GM21576 (cell line): ENCODE data around the gene C11orf71.

ENCODE experiments used
- ATAC-seq: cut with Tn5 transposase; IDR thresholded peaks from one replicate; pipeline ENCODE4 v1.9.1; 2021; ENCODE audit warnings: mild to moderate bottlenecking, moderate library complexity; ENCODE audit not compliant: unreplicated experiment

The C11orf71 gene

DNA sequence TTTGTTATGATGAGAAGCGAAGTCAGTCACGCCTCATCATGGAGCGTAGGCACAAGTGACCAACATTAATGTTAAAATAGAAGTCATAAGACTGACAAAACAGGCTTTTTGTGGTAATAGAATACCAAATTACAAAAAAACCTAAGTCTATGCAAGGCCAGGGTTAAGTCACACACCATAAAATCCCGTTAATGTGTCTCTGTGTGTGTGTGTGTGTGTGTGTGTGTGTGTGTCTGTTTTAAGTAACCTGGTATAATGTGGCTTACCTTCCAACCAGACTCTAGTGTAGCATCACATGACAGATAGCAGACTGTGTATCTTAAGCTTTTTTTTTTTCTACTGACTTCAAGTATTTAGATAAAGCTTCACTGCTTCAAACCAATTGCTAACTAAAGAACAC is 38.0 kb downstream of the C11orf71 start:
- no peak for ATAC-seq

- ATAC-seq = no peak
These were observed 41.0 kb downstream of the C11orf71 start for GRCh38 chr11:114359342-114359741.

GRCh38 chr11:114358716-114359115 is 41.6 kb downstream of the C11orf71 start:
- no peak for ATAC-seq

DNA sequence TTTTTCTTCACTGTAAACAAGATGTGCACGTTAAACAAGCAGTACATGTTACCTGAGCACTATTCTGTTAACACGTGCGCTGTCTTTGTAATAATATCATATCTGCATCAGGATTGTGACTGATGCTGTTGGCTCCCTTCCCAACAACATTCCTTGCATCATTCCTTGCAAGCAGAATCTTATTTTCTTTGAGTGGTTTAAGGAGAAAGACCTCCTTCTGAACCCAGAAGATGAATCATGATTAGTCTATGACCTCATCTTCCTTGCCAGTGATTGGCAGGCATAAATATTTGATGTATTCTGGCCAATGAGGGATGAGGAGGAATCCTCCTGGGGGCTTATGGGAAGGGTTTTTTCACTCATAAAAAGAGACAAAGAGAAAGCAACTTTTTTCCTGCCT is 46.2 kb downstream of the C11orf71 start:
- no peak for ATAC-seq

DNA sequence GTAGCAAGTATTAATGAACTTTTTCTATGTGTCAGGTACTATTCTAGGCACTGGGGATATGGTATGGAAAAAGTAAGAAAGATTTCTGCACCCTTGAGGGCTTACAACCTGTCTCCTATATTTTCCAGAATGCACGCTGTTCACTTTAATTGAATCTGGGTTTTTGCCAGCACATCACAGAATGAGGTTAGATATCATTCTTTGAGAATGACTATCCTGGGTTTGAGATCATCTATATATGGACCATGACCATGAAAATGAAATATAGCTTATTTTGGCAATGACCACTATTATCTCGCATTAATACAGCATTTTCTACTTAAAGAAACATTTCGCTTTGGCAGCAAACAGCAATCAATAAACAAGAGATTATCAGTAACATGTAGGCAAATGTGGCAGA is 46.9 kb downstream of the C11orf71 start:
- ATAC-seq = no peak

- ATAC-seq = no peak
These were observed 50.3 kb downstream of the C11orf71 start for GRCh38 chr11:114350022-114350421.
